ENCODE measurements around the gene OR10Z1.

- TF ChIP-seq CTCF (conservative IDR thresholded peaks at IDR 0.05 in 1 of 2, IDR thresholded peaks at IDR 0.05 in 1 of 2; ENCODE audit: low read depth in 1 of 2, low read length in 2 of 2) (no peak), EZH2 (IDR thresholded peaks at IDR 0.05; ENCODE audit: low read length, missing control alignments) (no peak)
Measured at GRCh38 chr1:158583962-158584361, 21.1 kb upstream of the OR10Z1 start.

All from fibroblast of lung (primary cell).